Stimulated activated CD4-positive, alpha-beta T cell treated with anti-CD3 and anti-CD28 coated beads, Interleukin-4, amount 100 ng/mL, for 4 hours (primary cell): ENCODE data around the gene CNTNAP2.
"Not testable (repeated sequence)": the region's sequence is repeated elsewhere in the genome, so short reads cannot be mapped to it uniquely, and the experiment has no call there.

Experiments used
- DNase-seq, 2 experiments: peaks; one replicate each; pipeline ENCODE4 v3.0.0-alpha.2; 2020

CNTNAP2 gene

DNA sequence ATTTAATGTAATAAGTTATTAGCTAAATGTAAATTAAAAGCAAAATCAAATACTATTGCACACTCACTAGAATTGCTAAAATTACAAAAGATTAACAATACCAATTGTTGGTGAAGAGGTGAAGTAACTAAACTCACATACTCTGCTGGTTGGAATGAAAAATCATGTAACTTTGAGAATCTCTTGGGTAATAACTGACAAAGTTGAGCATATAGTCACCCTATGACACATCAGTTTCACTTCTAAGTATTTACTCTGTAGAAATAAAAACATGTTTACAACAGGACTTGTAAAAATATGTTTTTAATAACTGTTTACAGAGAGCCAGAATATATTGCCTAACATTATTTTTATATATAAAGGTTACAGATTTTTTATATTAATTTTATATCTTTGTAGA is 33.6 kb downstream of the CNTNAP2 start:
- DNase-seq = no peak

DNA sequence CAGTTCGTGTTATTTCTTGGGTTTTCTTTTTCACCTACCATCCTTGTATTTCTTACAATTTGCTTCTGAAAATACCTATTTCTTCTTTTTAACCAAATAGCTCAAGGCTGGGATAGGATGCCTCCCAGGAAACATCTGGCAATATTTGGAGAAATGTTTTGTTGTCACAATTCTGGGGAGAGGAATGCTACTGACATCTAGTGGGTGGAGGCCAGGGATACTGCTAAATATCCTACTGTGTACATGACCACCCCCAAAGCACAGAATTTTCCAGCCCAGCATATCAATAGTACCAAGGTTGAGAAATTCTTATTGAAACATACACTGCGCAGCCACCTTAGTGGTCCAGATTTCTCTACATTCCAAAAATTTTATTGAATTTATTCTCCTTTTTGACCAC is 55.5 kb downstream of the CNTNAP2 start:
- DNase-seq = no peak

DNA sequence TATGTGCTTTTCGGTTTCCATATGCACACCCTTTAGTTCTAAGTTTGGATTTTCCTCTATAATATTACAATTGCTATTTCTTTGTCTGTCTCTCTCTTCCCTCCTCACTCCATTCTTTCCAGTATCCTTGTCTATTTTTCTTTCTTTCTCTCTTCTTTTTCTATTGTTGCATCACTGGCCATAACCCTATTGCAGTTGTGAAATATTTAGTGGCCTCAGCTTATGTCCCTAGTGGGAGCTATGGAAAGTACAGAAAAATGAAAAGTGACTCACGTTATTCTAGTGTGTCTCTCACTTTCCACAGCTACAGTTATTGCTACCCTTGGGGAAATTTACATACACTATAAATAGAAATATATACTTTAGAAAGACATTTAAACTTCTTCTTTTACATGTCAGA is 59.1 kb downstream of the CNTNAP2 start:
- no peak for DNase-seq

DNA sequence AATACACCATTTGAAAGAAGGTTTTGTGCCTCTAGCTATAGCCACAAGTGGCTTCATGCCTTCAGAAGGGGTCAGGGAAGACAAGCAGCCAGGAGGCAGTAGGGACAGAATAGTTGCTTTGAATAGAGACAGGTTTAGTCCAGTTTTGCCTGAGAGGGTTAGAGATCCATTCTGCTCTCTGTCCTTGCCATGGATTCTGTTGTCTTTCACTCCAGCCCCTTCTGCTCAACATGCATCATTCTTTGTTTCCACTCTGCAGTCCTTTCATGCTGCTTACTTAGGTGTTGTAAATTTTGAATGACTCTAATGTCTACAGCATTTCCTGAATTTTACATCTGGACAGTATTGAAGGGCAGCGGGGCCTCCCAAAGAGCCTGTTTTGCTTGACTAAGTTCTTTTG is 60.3 kb downstream of the CNTNAP2 start:
- DNase-seq = no peak

DNA sequence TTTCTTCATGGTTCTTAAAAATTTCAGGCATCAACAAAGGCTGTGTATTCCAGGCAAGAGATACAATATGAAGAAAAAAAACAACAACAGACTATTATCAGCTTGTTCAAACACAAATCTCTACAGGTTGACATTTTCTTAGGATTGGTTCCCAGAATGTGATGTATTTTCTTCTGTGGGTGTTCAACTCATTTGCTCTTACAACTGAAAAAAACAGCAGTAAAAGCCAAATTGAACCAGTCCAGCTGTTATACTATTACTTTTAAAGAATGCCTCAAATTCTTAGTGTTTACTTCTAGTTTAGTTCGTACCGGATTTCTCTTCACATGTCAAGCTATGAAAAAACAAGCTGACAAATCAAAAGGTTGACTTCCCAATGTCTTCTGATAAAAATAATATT is 60.7 kb downstream of the CNTNAP2 start:
- no peak for DNase-seq

DNA sequence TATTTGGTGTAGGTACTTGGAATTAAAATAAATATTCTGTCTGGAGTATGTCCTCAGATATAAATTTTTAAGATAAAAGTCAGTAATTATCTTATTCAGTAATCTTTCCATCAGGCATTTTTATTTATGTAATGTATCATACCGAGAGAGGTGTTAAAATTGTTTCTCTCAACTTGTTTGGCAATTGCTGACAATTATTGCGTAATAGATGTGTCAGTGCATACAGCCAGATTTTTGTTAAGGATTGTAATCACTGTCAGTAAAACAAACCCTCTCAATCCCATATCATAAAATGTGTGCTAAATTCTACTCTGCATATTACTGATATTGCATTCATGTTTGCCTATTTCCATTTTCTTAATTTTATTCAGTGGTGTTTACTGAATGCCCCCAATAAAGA is 69.2 kb downstream of the CNTNAP2 start:
- no peak for DNase-seq

DNA sequence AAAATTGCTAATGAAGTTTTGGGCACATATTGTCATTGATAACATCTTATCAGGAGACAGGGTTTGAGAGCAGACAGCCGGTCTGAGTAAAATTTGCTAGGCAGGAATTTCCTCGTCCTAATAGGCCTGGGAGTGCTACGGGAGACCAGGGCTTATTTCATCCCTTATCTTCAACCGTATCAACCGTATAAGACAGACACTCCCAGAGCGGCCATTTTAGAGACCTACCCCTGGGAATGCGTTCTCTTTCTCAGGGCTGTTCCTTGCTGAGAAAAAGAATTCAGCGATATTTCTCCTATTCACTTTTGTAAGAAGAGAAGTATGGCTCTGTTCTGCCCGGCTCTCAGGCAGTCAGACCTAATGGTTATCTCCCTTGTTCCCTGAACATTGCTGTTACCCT is 74.8 kb downstream of the CNTNAP2 start:
- DNase-seq = not testable (repeated sequence)

DNA sequence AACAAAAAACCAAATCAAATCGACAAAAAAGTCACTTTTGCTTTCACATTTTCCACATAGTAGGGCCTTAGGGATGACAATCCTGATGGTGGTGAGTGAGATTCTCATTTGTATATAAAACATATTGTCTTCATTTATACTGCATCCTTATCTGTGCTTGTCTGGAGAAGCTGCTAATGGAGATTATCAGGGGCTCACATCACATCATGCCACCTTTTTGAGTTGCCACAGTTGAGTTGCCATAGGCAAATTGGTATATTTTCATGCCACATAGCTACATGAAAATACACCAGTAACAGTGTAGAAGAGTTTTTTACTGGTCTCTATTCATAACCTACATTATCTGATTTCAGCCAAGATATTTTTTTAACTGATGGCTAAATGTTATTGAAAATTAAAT is 85.3 kb downstream of the CNTNAP2 start:
- DNase-seq = no peak

DNA sequence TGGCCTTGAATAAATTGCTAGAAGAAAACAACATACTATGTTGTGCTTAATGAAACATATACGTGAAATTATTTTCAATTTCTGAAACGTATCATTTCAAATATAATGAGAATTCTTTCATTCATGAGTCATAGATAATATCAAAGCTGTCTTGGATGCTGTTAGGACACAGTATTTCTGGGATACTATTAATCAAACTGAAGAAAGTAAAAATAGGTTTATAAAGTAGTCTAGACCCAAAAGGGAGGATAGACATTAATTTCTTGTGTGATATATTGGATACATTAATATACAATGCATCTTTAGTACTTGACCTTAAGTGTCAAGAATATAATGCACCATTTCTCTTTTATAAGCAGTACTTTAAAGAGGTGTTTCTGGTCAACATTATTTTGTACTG is 89.7 kb downstream of the CNTNAP2 start:
- DNase-seq = no peak

DNA sequence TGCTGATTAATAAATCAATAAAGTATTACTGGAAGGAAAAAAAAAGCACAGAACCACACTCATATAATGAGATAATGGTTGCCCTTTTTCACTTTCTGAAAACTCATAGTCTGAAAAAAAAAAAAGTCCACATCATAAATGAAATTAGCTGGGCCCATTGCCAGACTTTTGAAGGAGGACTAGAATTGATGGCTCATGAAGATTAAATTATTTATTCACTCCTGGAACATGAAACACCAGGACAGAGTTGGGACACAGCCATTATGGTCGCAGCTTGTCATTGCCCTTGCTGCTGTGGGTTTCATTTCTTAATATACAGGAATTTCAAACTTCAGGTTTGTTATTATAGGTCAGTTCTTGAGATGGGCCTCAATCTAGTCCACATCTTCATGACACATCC is 91.9 kb downstream of the CNTNAP2 start:
- DNase-seq = no peak

DNA sequence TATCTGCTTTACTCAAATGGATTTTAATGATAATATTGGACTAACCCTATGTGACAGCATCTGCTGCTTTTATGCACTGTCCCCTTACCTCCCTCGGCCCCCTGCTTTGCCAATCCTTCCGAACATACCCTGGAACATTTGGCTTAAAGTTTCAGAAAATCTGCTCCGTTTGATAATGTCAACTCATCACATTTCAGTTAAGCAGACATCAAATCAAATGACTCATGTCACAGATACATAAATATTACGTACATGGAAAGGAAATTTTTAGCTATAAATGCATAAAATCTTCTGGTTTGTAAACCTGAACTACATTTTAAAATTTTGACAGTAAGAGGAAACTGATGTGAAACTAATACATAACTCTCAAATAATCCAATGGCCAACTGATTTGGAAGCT is 98.2 kb downstream of the CNTNAP2 start:
- DNase-seq = no peak

DNA sequence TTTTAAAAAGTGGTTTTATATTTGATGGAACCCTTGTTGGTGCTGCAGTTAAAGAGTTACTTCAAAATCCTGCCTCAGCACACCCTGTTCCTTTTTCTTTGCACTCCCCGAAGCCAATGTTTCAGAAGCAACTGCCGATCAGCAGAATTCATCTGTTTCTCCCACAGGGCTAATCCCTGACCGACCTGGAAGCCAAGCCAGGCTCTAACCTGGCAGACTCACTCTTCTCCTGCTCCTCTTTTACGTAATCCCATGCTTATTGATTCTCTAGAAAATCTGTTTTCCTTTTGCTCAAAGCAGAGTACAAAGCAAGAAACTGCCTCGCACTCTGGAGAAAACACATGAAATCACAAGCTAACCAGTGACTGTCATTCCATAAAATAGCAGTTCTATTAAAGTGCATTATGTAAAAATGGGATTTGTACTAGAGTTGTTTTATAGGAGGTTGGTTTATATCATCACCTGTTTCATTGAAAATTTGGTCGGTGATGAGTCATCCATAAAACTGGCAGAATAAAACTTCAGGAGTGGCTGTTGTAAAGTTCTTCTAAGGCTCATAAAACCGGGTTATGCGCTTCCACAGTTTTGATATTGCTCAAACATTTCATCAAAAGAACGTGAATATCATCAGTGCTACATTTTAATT is 99.9 kb downstream of the CNTNAP2 start:
- no peak for DNase-seq

DNA sequence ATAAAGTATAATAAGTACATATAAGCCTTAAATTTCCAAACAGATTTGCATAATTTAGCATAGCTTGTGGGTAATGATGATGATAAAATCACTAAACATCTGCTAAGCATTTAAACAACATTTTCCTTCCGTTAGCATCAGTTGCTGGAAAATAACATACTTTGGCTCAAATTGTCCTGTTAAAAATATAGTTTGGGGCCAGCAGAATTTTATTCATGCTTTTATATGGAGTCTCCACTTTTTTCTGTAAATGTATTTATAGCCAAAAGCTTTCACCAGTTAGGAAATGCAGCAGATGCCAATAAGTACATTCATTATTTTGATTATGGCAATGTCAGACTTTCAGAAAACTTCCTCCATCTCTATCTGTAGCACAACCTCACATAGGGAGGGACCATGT is 107.2 kb downstream of the CNTNAP2 start:
- no peak for DNase-seq

DNA sequence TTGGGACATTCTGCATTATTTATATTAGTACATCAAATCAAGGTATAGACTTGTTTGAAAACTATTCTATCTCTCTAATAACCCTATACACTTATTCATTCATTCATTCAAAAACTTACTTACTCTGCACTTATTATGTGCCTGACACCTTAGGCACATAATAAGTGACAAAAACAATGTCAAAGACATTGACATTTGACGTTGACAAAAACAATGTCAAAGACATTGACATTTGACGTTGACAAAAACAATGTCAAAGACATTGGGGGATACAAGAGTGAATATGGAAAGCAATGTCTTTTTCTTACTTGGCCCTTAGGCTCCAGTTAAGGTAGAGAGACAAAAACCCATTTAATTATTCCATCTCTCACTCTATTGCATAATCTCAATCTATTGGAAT is 116.0 kb downstream of the CNTNAP2 start:
- no peak for DNase-seq

DNA sequence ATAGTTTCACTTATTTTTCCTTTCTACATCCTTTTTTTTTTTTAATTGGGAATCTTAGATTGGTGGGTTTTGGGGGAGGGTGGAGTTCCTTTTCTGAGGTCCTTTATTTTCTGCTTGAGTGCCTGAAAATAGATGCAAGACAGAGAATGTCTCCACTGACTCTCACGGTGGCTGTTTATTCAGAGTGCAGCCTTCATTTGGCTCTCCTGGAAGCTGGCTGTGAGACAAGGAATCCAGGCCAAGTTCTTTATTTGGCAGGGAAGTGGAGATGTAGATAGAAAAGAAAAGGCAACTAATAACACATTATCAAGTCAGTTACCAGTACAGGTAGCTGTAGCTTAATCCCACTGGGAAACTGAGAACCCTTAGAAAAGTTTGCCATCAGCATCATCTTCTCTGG is 118.6 kb downstream of the CNTNAP2 start:
- DNase-seq = no peak

DNA sequence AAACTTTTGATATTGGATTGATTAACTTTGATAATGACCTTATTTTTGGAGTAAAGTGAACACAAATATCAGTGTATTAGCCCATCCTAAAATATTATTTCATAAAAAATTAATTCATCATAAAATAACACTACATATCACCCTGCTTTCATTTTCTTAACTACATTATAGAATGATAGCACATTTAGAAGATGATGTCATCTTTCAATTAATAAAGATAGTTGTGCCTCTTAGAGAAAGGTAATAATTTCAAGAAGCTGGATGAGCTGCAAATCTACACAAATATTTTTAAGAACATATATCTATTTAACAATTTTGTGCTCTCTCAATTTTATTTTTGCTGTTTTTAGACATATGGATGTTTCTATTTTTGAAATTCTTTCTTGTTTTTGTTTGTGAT is 126.1 kb downstream of the CNTNAP2 start:
- no peak for DNase-seq

DNA sequence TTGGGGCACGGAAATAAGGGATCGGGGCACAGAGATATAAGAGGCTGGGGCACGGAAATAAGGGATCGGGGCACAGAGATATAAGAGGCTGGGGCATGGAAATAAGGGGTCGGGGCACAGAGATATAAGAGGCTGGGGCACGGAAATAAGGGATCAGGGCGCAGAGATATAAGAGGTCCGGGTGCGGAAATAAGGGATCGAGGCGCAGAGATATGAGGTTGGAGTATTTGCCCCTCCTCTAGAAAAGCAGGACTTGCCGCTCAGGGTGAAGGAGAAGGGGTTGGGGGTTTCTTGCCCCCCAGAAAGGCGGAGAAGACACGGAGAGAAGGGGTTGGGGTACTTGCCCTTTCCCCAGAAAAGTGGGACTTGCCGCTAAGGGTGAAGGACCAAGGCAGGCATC is 131.4 kb downstream of the CNTNAP2 start:
- not testable (repeated sequence) for DNase-seq

DNA sequence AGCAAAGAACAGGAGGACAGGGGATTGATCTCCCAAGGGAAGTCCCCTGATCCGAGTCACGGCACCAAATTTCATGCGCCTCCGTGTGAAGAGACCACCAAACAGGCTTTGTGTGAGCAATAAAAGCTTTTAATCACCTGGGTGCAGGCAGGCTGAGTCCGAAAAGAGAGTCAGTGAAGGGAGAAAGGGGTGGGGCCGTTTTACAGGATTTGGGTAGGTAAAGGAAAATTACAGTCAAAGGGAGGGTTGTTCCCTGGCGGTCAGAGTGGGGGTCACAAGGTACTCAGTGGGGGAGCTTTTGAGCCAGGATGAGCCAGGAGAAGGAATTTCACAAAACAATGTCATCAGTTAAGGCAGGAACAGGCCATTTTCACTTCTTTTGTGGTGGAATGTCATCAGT is 132.1 kb downstream of the CNTNAP2 start:
- not testable (repeated sequence) for DNase-seq

DNA sequence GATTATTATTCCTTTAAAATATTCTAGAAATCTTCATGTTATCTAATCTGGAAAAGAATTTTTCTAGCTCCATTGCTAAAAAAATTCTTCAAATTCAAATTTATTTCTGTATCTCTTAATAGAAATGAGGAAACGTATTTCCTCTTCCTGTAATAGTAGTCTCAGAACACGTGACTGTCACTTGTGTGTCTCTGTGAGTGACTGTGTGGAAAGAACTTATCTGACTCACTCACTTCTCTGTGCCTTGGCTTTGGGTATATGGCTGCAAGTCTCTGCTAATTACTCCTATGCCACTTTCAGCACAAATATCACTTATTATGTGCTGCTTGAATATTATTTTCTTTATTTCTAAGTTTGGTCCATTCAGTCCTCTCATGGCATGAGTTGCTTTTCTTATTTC is 132.7 kb downstream of the CNTNAP2 start:
- DNase-seq = no peak

DNA sequence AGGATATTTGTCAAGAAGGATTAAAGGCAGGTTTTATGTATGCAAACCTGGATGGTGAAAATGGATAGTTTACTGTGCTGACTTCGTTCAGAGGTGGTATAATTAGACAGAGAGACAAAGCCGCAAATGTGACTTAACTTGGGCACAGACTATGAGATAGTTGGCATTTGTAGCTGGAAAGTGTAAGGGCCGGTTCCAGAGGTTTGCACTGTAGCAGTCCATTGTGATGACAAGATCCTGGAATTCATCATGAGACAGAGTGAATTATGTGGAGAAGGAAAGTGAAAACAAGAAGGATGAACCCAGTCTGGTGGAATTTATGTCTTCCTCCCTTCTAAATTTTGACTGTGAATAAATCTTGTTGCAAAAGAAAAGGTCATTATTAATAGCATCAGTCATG is 139.0 kb downstream of the CNTNAP2 start:
- DNase-seq = no peak

DNA sequence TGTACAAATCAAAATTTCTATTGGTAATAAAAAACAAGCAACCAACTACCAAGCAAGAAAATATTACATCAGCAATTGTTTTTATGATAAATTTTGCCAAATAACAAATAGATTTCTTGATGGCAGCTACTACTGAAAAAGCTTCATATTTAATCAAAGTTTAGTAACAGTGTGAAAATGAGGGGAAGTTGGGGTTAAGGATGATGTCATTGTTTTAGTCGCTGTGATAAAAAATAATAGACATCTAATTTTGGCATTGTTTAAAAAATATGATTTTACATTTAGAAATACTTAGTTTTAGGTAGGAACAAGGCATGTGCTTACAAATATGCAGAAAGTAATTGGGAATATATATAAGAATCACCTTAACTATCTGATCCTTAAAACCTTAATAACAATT is 145.9 kb downstream of the CNTNAP2 start:
- no peak for DNase-seq

DNA sequence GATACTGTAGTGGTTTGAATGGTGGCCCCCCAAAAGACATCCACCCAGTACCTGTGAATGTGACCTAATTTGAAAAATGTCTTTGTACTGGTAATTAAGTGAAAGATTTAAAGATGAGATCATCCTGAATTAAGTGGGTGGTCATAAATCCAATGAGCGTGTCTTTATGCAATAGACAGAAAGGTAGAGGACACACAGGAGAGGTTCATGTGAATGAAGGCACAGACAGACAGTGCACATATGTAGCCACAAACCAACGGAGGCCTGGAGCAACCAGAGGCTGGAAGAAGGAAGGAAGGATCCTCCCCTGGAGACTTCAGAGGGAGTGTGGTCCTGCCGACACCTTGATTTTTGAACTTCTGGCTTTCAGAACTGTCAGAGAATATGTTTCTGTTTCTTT is 160.3 kb downstream of the CNTNAP2 start:
- DNase-seq = no peak

DNA sequence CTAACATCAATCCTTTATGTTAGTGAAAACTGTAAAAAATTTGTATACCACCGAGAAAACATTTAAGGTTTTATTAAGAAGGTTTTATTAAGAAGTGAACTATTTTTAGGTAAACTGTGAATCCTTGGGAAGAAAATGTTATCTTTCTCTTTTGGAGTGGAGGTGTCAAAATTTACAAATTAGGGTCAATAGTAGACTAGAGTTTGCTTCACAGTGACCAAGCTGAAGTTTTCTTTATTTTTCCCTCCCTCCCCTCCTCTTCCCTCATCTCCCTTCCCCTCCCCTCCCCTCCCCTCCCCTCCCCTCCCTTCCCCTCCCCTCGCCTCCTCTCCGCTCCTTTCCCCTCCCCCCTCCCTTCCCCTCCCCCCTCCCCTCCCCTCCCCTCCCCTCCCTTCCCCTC is 168.8 kb downstream of the CNTNAP2 start:
- no peak for DNase-seq

DNA sequence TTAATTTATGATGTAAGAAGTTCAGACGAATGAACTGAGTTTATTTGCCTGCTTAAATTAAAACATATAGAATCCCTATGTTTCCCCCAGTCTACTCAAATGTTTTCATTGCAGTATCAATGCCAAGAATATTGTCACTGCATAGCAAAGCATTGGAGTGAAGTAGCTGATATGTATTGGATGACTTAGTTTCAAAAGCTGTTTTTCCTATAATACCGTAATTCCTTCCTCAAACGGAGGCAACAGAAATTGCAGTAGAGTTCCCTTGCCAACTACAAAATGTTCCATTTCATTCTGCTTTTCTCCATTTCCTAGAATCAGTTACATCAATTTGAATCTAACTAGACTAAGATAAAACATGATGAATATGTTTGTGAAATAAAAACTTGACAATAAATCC is 174.1 kb downstream of the CNTNAP2 start:
- no peak for DNase-seq

DNA sequence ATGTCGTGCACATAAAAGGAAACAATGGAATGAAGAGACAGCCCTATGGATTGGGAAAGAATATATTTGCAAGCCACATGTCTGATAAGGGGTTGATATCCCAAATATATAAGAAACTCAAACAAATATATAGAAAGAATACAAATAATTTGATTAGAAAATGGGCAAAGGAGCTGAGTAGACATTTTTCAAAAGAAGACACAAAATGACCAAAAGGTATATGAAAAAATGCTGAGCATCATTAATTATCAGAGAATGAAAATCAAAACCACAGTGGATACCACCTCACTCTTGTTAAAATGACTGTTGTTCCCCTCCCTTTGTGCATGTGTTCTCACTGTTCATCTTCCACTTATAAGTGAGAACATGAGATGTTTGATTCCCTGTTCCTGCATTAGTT is 175.3 kb downstream of the CNTNAP2 start:
- DNase-seq = no peak

DNA sequence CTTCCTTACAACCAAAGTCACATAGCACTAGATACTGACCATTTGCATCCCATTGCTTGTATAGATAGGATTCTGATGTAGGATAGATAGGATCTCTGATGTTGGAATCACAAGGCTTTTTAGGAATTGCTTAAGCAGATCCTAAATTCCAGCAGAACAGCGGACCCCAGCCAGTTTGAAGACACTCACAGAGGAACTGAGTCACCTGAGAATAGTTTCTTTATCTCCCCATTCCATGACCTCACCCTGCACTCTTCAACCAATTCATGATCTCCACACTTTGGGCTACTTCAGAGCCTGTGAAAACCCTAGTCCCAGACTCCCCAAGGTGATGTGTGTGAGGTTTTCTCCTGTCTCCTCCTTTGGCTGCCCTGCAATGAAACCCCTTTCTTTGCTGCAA is 179.4 kb downstream of the CNTNAP2 start:
- DNase-seq = no peak
